Neutrophil (primary cell): Measurements from ENCODE around the gene NFRKB.

ENCODE experiments used
- H3K27ac ChIP-seq: fragments of 200-600 bp; sonication (generic); 2 replicates; pipeline ENCODE4 v1.5.1; 2016; ENCODE audit warnings: mild to moderate bottlenecking, moderate library complexity
- H3K27me3 ChIP-seq: fragments of 200-600 bp; sonication (generic); 2 replicates; pipeline ENCODE4 v1.6.0; 2016; ENCODE audit warnings: mild to moderate bottlenecking
- H3K36me3 ChIP-seq: fragments of 200-600 bp; sonication (generic); 2 replicates; pipeline ENCODE4 v1.5.1; 2017
- H3K4me1 ChIP-seq, 2 experiments: fragments of 200-600 bp in 1 of 2; sonication (generic) in 1 of 2; 1 replicate in 1 of 2; 2 replicates in 1 of 2; pipeline versions ENCODE4 v1.5.1 to v1.6.1; 2013 to 2016; ENCODE audit warnings: low read depth in 1 of 2, low read length in 1 of 2, mild to moderate bottlenecking in 1 of 2, moderate library complexity in 1 of 2; ENCODE audit not compliant: control insufficient read depth in 1 of 2, insufficient read depth in 1 of 2
- H3K4me3 ChIP-seq, 2 experiments: fragments of 200-600 bp in 1 of 2; sonication (generic) in 1 of 2; 1 replicate in 1 of 2; 2 replicates in 1 of 2; pipeline ENCODE4 v1.5.1; 2013 to 2016; ENCODE audit warnings: low read depth in 1 of 2, low read length in 1 of 2, mild to moderate bottlenecking in 1 of 2, moderate library complexity in 1 of 2
- H3K9me3 ChIP-seq: fragments of 200-600 bp; sonication (generic); 2 replicates; pipeline ENCODE4 v1.5.1; 2016
- CTCF ChIP-seq: fragments of 200-600 bp; sonication (generic); IDR thresholded peaks from 2 replicates; pipeline ENCODE4 v1.5.1; 2016; ENCODE audit warnings: antibody characterized with exemption

The NFRKB gene

GRCh38 chr11:129861702-129862522 lies 33.5 kb downstream of the NFRKB start:
- TF ChIP-seq CTCF, result no peak
- Histone ChIP-seq H3K4me3 (no peak overlapping the region), H3K27me3 (no peaks in the 10 kb centered on the region), H3K4me1 (peaks cover 5 to 16% of the 10 kb centered on the region in 2 experiments), H3K36me3 (peaks cover 86% of the 10 kb centered on the region), H3K27ac (no peak overlapping the region), H3K9me3 (no peaks in the 10 kb centered on the region)

- Histone ChIP-seq H3K4me3 (no peak overlapping the region), H3K27ac (no peak overlapping the region), H3K36me3 (peaks cover 33% of the 10 kb centered on the region), H3K4me1 (peaks cover 17 to 24% of the 10 kb centered on the region in 2 experiments), H3K9me3 (no peaks in the 10 kb centered on the region), H3K27me3 (no peaks in the 10 kb centered on the region)
- no peak for TF ChIP-seq CTCF
These were observed 39.3 kb downstream of the NFRKB start for GRCh38 chr11:129856036-129856435.

- TF ChIP-seq CTCF, result no peak
- peaks cover 17 to 24% of the 10 kb centered on the region in 2 experiments for H3K4me1 ChIP-seq
- H3K9me3 ChIP-seq, result no peaks in the 10 kb centered on the region
- H3K36me3 ChIP-seq, result peaks cover 24% of the 10 kb centered on the region
- no peak overlapping the region for H3K27ac ChIP-seq
- no peak overlapping the region for H3K4me3 ChIP-seq
- no peaks in the 10 kb centered on the region for H3K27me3 ChIP-seq
These were observed 40.3 kb downstream of the NFRKB start for GRCh38 chr11:129855086-129855485.

DNA sequence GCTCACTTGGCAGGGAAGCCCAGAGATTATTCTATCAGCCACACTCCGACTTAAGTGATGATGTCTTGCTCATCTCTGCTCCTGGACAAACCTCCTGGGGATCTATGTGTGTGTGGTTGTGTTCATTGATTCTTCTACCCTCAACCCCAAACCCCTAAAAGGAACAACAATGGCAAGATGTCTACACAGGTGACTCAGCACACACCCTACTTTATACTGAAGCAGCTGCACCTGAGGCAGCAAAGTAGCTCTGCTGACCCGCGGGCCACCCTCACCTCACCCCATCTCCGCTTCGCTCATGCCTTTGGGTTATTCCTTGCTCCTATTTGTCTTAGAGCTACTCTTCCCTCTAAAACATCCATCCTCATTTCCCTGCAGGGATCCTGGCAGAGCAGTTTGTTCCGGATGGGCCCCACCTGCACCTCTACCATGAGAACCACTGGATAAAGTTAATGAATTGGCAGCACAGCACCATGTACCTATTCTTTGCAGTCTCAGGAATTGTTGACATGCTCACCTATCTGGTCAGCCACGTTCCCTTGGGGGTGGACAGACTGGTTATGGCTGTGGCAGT lies 41.1 kb downstream of the NFRKB start:
- Histone ChIP-seq H3K4me3 (peak overlapping the region in 1 of 2 experiments; percentile 6), H3K27ac (no peak overlapping the region)

More for the DNA sequence above, 41.1 kb downstream of the NFRKB start:
- Histone ChIP-seq H3K36me3 (peaks cover 16% of the 10 kb centered on the region), H3K27me3 (no peaks in the 10 kb centered on the region), H3K9me3 (no peaks in the 10 kb centered on the region), H3K4me1 (peaks cover 17 to 24% of the 10 kb centered on the region in 2 experiments)
- TF ChIP-seq CTCF, result no peak
